SK-N-DZ (cell line): Measurements from ENCODE around the gene ZNF311.
A peak's percentile ranks its signal among the peaks of the same experiment; 100 is the strongest.
"Not testable (repeated sequence)": the region's sequence is repeated elsewhere in the genome, so short reads cannot be mapped to it uniquely, and the experiment has no call there.

Experiments used
- DNase-seq: peaks from one replicate; pipeline ENCODE4 v3.0.0-alpha.2; 2015; ENCODE audit warnings: low spot score
- small RNA-seq, 2 experiments: library from RNA; depleted of rRNA; stranded (forward); fragments of <200 nt; gene quantifications; one replicate each; pipeline ENCODE3, GENCODE V24; 2014

Gene ZNF311

DNA sequence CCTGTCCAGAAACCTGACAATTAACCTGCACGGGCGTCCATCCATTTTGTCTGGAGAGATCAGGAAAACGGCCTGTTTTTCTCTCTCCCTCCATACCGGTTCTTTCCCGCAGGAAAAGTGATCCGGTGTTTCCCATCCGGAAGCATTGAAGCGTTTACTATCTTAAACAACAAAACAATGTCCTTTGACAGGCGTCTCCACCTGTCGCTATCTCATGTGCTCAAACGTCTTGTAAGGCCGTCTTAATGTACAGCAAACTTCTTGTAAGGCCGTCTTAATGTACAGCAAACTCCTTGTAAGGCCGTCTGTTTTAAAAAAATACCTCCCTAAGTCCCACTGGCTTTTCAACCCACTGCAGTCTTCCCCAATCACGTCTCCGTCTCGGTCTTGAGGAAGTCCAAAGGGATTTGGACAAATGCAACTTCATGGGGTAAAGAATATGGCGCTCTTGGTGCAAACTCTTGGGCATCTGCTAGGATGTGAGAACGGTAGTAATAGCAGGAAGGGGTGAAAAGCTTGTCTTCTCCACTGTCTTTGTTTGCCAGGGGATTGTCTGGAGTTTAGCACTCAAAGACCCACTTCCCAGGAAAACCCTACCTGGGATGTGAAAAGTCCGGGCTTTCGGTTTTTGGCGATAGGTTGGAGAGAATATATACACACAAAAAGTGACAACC is 51.4 kb downstream of the ZNF311 start:
- no peak for DNase-seq

DNA sequence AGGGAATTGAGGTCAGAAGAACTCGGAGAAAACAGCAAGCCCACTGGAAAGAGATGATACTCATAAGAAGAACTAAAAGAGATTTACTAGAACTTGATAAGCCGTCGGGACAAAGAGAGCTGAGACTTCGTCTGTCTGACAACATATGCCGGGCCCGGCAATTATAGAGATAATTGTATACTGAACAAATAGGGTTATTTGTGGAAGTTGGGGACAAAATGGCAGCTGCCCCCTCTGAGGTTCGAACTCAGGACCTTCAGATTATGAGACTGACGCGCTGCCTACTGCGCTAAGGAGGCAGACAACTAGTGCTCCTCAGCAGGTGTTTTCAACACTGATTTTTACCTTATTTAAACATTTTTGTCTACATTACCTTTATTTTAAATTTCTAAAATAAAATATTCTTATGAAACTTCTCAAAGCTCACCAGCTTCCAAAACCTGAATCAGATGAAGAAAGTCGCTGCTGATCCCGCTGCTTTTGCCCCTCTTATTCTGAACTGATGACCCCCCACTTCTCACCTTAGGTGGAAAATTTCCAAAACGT is 52.0 kb downstream of the ZNF311 start:
- peak; percentile 59 for DNase-seq

DNA sequence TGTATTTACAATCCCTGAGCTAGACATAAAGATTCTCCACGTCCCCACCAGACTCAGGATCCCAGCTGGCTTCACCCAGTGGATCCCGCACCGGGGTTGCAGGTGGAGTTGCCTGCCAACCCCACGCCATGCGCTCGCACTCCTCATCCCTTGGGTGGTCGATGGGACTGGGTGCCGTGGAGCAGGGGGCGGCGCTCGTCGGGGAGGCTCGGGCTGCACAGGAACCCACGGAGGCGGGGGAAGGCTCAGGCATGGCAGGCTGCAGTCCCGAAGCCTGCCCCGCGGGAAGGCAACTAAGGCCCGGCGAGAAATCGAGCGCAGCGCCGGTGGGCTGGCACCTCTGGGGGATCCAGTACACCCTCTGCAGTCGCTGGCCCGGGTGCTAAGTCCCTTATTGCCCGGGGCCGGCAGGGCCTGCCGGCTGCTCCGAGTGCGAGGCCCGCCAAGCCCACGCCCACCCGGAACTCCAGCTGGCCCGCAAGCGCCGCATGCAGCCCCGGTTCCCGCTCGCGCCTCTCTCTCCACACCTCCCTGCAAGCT is 55.4 kb downstream of the ZNF311 start:
- DNase-seq: not testable (repeated sequence)

DNA sequence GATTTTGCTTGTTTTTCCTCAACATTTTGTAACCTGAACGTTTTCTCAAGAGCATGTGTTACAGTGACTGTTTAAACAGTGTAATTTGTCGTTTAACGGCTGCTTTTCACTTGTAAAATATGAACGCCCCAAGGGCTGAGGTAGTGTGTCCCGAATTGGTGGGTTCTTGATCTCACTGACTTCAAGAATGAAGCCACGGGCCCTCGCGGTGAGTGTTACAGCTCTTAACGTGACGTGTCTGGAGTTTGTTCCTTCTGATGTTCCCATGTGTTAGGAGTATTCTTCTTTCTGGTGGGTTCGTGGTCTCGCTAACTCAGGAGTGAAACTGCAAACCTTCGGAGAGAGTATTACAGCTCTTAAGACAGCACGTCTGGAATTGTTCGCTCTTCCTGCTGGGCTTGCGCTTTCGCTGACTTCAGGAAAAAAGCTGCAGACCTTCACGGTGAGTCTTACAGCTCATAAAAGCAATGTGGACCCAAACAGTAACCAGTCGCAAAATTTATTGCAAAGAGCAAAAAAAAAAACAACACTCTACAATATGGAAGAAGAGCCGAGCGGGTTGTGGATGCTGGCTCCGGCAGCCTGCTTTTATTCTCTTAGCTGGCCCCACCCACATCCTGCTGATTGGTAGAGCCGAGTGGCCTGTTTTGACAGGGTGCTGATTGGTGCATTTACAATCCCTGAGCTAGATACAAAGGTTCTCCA is 56.2 kb downstream of the ZNF311 start:
- DNase-seq: no peak

DNA sequence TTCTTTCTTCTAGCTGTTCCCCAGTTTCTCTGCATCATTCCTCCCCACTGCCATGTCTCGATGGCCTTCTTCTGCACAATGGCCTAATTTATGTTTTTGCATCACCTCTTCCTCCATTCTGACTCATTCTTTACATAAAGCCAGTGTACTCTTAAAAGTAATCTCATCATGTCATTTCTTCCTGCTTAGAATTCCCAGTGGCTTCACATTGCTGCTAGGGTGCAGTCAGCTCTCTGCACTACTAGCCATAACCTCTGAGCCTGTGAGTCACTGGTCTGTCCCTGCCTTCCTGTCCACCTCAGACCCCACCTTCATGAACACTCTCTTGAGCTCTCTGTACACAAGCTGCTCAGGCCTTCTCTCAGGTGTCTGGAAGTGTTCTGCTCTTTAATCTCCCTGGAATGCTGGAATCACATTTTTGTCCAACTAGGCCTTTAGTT is 57.3 kb downstream of the ZNF311 start:
- no peak for DNase-seq

DNA sequence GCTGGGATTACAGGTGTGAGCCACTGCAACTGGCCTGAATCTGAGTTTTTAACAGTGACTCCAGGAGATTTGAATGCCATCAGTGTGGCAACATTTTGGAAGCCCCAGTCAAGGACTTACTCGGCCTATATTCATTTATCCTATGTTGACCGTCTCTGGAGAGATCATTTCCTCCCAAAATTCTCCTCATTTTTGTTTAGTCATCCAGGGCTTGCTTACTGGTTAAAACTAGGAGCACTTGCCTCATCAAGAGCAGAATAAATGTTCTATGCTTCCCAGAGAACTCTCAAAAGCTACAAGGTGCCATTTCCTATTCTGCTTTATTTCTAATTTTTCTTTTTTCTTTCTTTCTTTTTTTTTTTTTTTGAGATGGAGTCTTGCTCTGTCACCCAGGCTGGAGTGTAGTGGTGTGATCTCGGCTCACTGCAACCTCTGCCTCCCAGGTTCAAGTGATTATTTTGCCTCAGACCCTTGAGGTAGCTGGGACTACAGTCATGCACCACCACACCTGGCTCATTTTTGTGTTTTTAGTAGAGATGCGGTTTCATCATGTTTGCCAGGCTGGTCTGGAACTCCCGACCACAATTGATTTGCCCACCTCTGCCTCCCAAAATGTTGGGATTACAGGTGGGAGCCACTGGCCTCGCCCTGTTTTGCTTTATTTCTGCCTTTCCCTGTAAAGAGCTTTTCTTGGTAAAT is 57.9 kb downstream of the ZNF311 start:
- DNase-seq: no peak

DNA sequence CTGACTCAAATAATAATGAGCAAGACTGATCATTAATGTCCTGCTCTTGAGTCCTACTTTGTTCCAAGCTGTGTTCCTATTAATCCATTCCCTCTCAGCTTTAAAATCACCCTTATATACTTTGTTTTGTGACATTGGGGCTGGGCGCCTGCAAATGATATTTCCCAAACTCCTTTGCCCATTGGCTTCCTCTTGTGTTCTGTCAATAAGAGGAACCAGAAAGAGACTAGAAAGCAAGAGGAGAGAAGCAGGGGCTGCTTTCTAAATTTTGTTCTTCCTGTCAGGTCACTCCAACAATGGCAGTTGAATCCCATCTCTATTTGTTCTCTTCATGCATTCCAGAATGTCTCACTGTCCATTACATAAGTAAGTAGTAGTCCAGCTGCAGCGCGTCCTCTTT is 59.8 kb downstream of the ZNF311 start:
- DNase-seq: no peak

Small RNAs within 50 kb of the gene (small RNA-seq; reads per million reads assigned to genes)
- 0 to 0.04 reads per million in 2 experiments for gene RN7SL471P
